ENCODE results near the gene CCZ1.
"Not testable (repeated sequence)": the region's sequence is repeated elsewhere in the genome, so short reads cannot be mapped to it uniquely, and the experiment has no call there.

DNA sequence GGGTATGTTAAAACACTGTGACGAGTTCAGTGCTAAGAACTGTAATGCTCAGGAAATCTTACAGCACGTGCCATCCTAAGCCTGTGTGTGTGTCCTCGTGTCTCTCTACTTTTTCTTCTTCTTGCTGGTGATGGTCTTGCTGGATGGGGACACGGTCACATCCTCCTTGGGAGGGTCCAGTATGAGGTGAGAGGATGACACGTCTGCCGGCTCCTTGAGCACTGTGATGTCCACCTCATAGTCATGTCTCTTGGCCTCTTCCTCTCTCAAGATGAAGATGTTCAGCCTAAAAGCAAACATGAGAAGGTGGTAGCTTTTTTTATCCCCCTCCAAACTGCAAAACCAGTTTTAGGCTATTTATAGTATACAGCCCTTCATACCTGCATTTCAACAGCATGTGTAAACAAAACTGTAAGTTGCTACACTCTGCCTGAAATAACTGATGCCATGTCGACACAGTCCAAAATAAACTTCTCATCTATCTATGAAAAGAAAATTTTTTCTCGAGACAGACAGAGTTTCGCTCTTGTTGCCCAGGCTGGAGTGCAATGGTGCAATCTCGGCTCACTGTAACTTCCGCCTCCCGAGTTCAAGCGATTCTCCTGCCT is 27.8 kb downstream of the CCZ1 start:
- not testable (repeated sequence) for TF ChIP-seq TAF1 (IDR thresholded peaks at IDR 0.05; ENCODE audit: borderline replicate concordance, low read depth, low read length)
- TF ChIP-seq, protein P1, sequence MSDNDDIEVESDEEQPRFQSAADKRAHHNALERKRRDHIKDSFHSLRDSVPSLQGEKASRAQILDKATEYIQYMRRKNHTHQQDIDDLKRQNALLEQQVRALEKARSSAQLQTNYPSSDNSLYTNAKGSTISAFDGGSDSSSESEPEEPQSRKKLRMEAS (IDR thresholded peaks at IDR 0.05; ENCODE audit: low read depth), result not testable (repeated sequence)
- TF ChIP-seq, protein P2, sequence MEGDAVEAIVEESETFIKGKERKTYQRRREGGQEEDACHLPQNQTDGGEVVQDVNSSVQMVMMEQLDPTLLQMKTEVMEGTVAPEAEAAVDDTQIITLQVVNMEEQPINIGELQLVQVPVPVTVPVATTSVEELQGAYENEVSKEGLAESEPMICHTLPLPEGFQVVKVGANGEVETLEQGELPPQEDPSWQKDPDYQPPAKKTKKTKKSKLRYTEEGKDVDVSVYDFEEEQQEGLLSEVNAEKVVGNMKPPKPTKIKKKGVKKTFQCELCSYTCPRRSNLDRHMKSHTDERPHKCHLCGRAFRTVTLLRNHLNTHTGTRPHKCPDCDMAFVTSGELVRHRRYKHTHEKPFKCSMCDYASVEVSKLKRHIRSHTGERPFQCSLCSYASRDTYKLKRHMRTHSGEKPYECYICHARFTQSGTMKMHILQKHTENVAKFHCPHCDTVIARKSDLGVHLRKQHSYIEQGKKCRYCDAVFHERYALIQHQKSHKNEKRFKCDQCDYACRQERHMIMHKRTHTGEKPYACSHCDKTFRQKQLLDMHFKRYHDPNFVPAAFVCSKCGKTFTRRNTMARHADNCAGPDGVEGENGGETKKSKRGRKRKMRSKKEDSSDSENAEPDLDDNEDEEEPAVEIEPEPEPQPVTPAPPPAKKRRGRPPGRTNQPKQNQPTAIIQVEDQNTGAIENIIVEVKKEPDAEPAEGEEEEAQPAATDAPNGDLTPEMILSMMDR (IDR thresholded peaks at IDR 0.05), result not testable (repeated sequence)
